GM13976 (cell line): ENCODE measurements around the gene CHIC1.
A peak's percentile ranks its signal among the peaks of the same experiment; 100 is the strongest.
"Not testable (repeated sequence)": the region's sequence is repeated elsewhere in the genome, so short reads cannot be mapped to it uniquely, and the experiment has no call there.

ENCODE experiments used
- DNase-seq: peaks from one replicate; pipeline ENCODE4 v3.0.0; 2012; ENCODE audit warnings: low spot score
- CTCF ChIP-seq: IDR thresholded peaks from 2 replicates; pipeline ENCODE4 v1.5.1; 2012; ENCODE audit warnings: borderline replicate concordance, mild to moderate bottlenecking; ENCODE audit not compliant: insufficient read depth; ENCODE audit errors: extremely low read depth, missing control alignments, control extremely low read depth
- in situ Hi-C: fragments of 300-500 bp; cut with MboI; formaldehyde crosslinking; loops from one replicate; pipeline ENCODE4 v1.12.0; 2022; ENCODE audit warnings: low sequenced_read_pairs, mixed read lengths, inconsistent platforms; ENCODE audit not compliant: unreplicated experiment

Gene CHIC1

GRCh38 chrX:73562458-73562857 is 539 bp upstream of the CHIC1 start:
- peak; percentile 8 for DNase-seq
- TF ChIP-seq CTCF = no peak
- in situ Hi-C loops = no loop called here

- peak; percentile 16 for DNase-seq
- in situ Hi-C loops = no loop called here
- no peak for TF ChIP-seq CTCF
Observed at GRCh38 chrX:73563738-73564068, 706 bp downstream of the CHIC1 start.

GRCh38 chrX:73577361-73577760 is 14.4 kb downstream of the CHIC1 start:
- no peak for TF ChIP-seq CTCF
- DNase-seq = no peak
- in situ Hi-C loops = no loop called here

- in situ Hi-C loops = no loop called here
- DNase-seq = no peak
- no peak for TF ChIP-seq CTCF
Observed at GRCh38 chrX:73581002-73581628, 18.1 kb downstream of the CHIC1 start.

- in situ Hi-C loops, DNase-seq: not testable (repeated sequence)
Observed at GRCh38 chrX:73597758-73598157, 34.8 kb downstream of the CHIC1 start.

- DNase-seq = no peak
- no peak for TF ChIP-seq CTCF
- in situ Hi-C loops = no loop called here
Observed at GRCh38 chrX:73615022-73615421, 52.0 kb downstream of the CHIC1 start.

- in situ Hi-C loops, DNase-seq: not testable (repeated sequence)
Observed at GRCh38 chrX:73641669-73642068, 78.7 kb downstream of the CHIC1 start.

- no peak for TF ChIP-seq CTCF
- no peak for DNase-seq
- in situ Hi-C loops = no loop called here
Observed at GRCh38 chrX:73647212-73647611, 84.2 kb downstream of the CHIC1 start.
